HUES48 (cell line): ENCODE measurements around the gene UBXN1.
A peak's percentile ranks its signal among the peaks of the same experiment; 100 is the strongest.
"Not testable (repeated sequence)": the region's sequence is repeated elsewhere in the genome, so short reads cannot be mapped to it uniquely, and the experiment has no call there.

Source experiments
- H3K27ac ChIP-seq: one replicate; pipeline ENCODE4 v1.7.0; 2013; ENCODE audit warnings: low read depth, low read length, inconsistent platforms
- H3K27me3 ChIP-seq: 2 replicates; pipeline ENCODE4 v1.6.1; 2013; ENCODE audit warnings: mild to moderate bottlenecking, low read length; ENCODE audit not compliant: control insufficient read depth, insufficient read depth
- H3K36me3 ChIP-seq: 2 replicates; pipeline ENCODE4 v1.6.1; 2013; ENCODE audit warnings: low read length; ENCODE audit not compliant: control insufficient read depth, insufficient read depth
- H3K4me1 ChIP-seq: 2 replicates; pipeline ENCODE4 v1.6.1; 2013; ENCODE audit warnings: mild to moderate bottlenecking, low read length; ENCODE audit not compliant: control insufficient read depth, insufficient read depth
- H3K4me3 ChIP-seq: 2 replicates; pipeline ENCODE4 v1.5.1; 2013; ENCODE audit warnings: mild to moderate bottlenecking, low read depth, low read length
- H3K9ac ChIP-seq: 2 replicates; pipeline ENCODE4 v1.6.1; 2013; ENCODE audit warnings: mild to moderate bottlenecking, low read depth, low read length, moderate library complexity
- H3K9me3 ChIP-seq: 2 replicates; pipeline ENCODE4 v1.6.1; 2013; ENCODE audit warnings: low read length; ENCODE audit not compliant: control insufficient read depth, insufficient read depth

Gene UBXN1

DNA sequence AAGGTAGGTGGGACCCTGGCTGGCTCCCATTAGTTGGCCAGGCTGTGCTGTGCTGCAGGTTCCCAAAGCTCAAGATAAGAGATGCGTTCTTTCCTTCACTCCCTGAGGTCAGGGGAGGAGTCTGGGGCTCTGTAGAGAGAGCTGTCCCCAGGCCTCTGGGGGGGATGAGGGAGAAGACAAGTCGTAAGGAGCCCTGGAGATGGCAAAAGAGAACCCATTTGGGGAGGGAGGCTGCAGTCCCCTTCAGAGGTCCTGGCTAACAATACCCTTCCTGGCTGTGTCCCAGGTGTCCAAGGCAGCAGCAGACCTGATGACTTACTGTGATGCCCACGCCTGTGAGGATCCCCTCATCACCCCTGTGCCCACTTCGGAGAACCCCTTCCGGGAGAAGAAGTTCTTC, 29.5 kb upstream of the UBXN1 start:
- Histone ChIP-seq H3K27me3 (no peaks in the 10 kb centered on the region), H3K4me1 (peaks cover 19% of the 10 kb centered on the region), H3K9ac (no peak overlapping the region), H3K36me3 (peaks cover 37% of the 10 kb centered on the region), H3K4me3 (peak overlapping the region; percentile 79), H3K9me3 (no peaks in the 10 kb centered on the region), H3K27ac (peak overlapping the region; percentile 98)

- H3K4me1 ChIP-seq, result peaks cover 19% of the 10 kb centered on the region
- H3K9me3 ChIP-seq, result no peaks in the 10 kb centered on the region
- H3K9ac ChIP-seq, result peak within 1 kb of the TSS; percentile 82
- peak within 1 kb of the TSS; percentile 98 for H3K27ac ChIP-seq
- peaks cover 29% of the 10 kb centered on the region for H3K36me3 ChIP-seq
- H3K27me3 ChIP-seq, result no peaks in the 10 kb centered on the region
- H3K4me3 ChIP-seq, result peak within 1 kb of the TSS; percentile 97
These were observed 28.5 kb upstream of the UBXN1 start, which contains the start of the genes BSCL2 and GNG3 for GRCh38 chr11:62707277-62707861. Gene BSCL2, minus strand, starts transcription at chr11:62707424. Its CDS starts 229 bp downstream, at chr11:62707195. Gene GNG3, plus strand, starts transcription at chr11:62707676. Its CDS starts 620 bp downstream, at chr11:62708296.

- H3K27ac ChIP-seq, result peak overlapping the region; percentile 94
- peak overlapping the region; percentile 97 for H3K4me3 ChIP-seq
- peak overlapping the region; percentile 82 for H3K9ac ChIP-seq
- peaks cover 19% of the 10 kb centered on the region for H3K4me1 ChIP-seq
- no peaks in the 10 kb centered on the region for H3K9me3 ChIP-seq
- H3K27me3 ChIP-seq, result no peaks in the 10 kb centered on the region
- H3K36me3 ChIP-seq, result peaks cover 29% of the 10 kb centered on the region
These were observed 28.0 kb upstream of the UBXN1 start for GRCh38 chr11:62706850-62707247.

DNA sequence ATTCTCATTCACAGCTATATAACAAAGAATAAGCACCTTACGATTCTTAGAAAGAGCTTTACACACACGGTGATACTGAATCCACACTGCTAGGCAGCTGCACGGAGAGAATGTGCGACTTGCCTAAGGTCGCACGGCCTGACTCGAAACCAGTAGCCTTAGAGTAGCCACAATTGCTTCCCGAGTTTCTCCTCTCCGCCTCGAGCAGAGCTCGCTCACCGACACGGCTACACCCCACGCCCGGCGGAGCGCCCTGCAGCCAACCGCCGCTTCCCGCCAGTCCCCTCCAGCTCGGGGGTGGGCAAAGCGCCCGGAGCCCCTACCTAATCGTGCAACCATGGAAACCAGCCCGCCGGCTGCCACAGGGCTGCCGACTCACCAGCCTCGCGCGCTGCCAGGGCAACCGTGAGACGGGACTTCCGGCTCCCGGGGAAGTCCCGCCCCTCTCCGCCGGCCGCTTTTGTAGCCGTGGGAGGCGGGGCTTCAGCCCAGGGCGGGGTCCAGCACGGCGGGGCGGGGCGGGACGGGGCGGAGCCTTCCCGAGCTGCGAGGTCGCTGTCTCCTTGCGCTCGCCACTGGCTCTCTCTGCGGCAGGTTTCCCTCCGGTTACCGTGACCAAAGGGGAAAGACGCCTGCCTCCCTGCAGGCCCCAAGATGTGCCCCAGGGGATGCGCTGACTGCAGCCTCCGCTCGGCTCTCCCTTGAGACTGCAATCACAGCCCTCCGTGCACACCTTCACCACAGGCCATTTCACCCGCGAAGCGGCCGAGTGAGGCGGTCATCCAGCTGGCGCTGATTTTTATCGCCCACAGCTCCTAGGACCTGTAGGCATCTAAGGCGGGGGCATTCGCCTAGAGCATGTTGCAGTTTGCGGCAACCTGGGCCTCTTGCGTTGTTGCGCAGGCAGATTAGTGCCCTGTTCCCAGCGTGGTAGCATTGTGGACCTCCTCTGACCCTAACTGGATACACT, 27.3 kb upstream of the UBXN1 start:
- H3K4me1 ChIP-seq, result peaks cover 19% of the 10 kb centered on the region
- H3K9me3 ChIP-seq, result no peaks in the 10 kb centered on the region
- no peaks in the 10 kb centered on the region for H3K27me3 ChIP-seq
- peak overlapping the region; percentile 94 for H3K27ac ChIP-seq
- peak overlapping the region; percentile 97 for H3K4me3 ChIP-seq
- H3K36me3 ChIP-seq, result peaks cover 29% of the 10 kb centered on the region
- peak overlapping the region; percentile 82 for H3K9ac ChIP-seq

DNA sequence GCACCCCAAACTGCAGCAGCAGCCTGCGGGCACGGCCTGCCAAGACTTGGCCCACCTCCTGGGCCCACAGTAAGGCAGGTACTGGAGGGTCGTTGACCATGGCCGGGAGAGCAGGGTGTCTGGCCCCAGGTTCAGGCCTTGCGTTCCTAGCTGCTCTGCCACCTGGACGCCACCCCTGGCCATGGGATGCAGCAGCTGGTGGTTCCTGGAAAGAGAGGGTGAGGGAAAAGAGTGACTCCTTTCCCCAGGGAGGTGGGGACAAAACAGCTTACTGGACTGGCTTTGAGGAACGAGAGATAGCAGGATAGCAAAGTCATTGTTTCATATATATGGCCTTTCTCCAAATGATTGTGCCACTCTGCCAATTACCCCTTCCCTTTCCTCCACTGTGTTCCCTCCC, 26.5 kb upstream of the UBXN1 start:
- peak overlapping the region; percentile 74 for H3K9ac ChIP-seq
- H3K9me3 ChIP-seq, result no peaks in the 10 kb centered on the region
- H3K4me3 ChIP-seq, result peak overlapping the region; percentile 97
- no peaks in the 10 kb centered on the region for H3K27me3 ChIP-seq
- H3K27ac ChIP-seq, result peak overlapping the region; percentile 86
- peaks cover 19% of the 10 kb centered on the region for H3K4me1 ChIP-seq
- peaks cover 30% of the 10 kb centered on the region for H3K36me3 ChIP-seq

- not testable (repeated sequence) for H3K4me3 ChIP-seq, H3K27ac ChIP-seq, H3K9ac ChIP-seq, H3K27me3 ChIP-seq, H3K9me3 ChIP-seq
- peaks cover 14% of the 10 kb centered on the region for H3K4me1 ChIP-seq
- H3K36me3 ChIP-seq, result peaks cover 34% of the 10 kb centered on the region
These were observed 25.0 kb upstream of the UBXN1 start for GRCh38 chr11:62703921-62704320.

DNA sequence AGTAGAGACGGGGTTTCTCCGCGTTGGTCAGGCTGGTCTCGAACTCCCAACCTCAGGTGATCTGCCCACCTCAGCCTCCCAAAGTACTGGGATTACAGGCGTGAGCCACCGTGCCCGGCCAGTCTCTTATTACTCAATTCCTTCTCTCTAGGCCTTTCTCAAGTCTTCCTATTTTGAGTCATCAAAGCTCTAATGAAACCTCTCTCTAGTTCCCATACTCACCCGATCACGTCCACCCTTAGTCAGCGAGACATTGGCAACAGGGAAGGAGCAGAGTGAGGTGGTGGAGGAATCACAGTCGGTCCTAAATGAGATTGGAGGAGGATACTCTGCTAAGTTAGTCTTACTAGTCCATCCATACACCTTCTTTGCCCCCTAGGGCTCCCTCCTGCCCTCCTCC, 23.4 kb upstream of the UBXN1 start:
- Histone ChIP-seq H3K9ac (no peak overlapping the region), H3K9me3 (no peaks in the 10 kb centered on the region), H3K4me3 (no peak overlapping the region), H3K4me1 (no peaks in the 10 kb centered on the region), H3K27me3 (no peaks in the 10 kb centered on the region), H3K36me3 (peaks cover 34% of the 10 kb centered on the region), H3K27ac (no peak overlapping the region)

DNA sequence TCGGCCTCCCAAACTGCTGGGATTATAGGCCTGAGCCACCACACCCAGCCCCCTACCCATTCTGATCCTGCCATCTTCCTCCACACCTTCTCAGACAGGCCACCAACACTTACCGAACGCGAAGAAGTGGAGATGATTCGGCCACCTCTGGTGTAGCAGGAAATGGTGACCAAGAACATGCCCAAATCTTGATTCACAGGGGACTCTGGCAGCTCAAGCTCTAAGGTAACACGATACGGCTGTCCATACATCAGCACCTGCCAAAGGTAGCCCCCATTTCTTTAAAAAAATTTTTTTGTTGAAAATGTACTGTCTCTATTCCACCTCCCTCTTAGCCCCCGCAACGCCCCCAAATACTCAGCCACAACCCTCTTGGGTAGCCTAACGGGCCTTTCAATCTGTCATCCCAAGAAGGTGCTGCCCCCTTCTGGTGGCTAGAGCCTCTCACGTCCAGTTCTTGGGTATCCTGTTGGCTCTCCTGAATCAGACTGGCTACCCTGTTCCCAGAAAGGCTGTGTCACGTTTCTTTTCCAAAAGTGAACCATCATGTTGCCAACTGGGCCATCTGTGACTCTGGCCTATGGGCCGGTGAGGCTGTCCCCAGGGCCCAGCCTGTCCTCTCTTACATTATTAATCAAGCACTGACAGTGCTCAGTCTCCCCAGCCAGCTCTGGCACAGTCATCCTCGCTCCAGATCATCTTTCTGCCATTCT, 15.7 kb upstream of the UBXN1 start:
- H3K27me3 ChIP-seq, result no peaks in the 10 kb centered on the region
- H3K9me3 ChIP-seq, result no peaks in the 10 kb centered on the region
- H3K4me3 ChIP-seq, result no peak overlapping the region
- H3K9ac ChIP-seq, result no peak overlapping the region
- H3K36me3 ChIP-seq, result peaks cover 45% of the 10 kb centered on the region
- H3K27ac ChIP-seq, result peak overlapping the region; percentile 60
- H3K4me1 ChIP-seq, result no peaks in the 10 kb centered on the region

DNA sequence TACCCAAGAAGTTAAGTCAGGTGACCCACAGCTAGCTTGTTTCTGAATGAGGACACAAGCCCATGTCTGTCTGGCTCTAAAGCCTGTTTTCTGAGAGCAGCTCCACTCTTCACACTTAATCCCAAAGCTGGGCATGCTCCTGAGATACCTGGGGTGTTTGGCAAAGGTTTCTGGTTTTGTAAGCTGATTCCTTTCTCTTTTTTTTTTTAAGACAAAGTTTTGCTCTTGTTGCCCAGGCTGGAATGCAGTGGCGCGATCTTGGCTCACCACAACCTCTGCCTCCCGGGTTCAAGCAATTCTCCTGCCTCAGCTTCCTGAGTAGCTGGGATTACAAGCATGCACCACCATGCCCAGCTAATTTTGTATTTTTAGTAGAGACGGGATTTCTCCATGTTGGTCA, 14.8 kb upstream of the UBXN1 start:
- not testable (repeated sequence) for H3K27me3 ChIP-seq, H3K9me3 ChIP-seq, H3K4me1 ChIP-seq, H3K27ac ChIP-seq, H3K4me3 ChIP-seq, H3K9ac ChIP-seq
- H3K36me3 ChIP-seq, result peaks cover 44% of the 10 kb centered on the region

GRCh38 chr11:62689421-62690183, 10.7 kb upstream of the UBXN1 start, which contains the start of gene LRRN4CL:
Gene LRRN4CL, minus strand, starts transcription at chr11:62689530. Its CDS starts 1,022 bp downstream, at chr11:62688508.
- no peak within 1 kb of the TSS for H3K4me3 ChIP-seq
- H3K9ac ChIP-seq, result no peak within 1 kb of the TSS

More at GRCh38 chr11:62689421-62690183, 10.7 kb upstream of the UBXN1 start, which contains the start of gene LRRN4CL:
- Histone ChIP-seq H3K4me1 (no peaks in the 10 kb centered on the region), H3K9me3 (no peaks in the 10 kb centered on the region), H3K36me3 (peaks cover 44% of the 10 kb centered on the region), H3K27ac (no peak within 1 kb of the TSS), H3K27me3 (no peaks in the 10 kb centered on the region)
